ENCODE measurements around the gene COPRS.
A peak's percentile ranks its signal among the peaks of the same experiment; 100 is the strongest.

COPRS gene

DNA sequence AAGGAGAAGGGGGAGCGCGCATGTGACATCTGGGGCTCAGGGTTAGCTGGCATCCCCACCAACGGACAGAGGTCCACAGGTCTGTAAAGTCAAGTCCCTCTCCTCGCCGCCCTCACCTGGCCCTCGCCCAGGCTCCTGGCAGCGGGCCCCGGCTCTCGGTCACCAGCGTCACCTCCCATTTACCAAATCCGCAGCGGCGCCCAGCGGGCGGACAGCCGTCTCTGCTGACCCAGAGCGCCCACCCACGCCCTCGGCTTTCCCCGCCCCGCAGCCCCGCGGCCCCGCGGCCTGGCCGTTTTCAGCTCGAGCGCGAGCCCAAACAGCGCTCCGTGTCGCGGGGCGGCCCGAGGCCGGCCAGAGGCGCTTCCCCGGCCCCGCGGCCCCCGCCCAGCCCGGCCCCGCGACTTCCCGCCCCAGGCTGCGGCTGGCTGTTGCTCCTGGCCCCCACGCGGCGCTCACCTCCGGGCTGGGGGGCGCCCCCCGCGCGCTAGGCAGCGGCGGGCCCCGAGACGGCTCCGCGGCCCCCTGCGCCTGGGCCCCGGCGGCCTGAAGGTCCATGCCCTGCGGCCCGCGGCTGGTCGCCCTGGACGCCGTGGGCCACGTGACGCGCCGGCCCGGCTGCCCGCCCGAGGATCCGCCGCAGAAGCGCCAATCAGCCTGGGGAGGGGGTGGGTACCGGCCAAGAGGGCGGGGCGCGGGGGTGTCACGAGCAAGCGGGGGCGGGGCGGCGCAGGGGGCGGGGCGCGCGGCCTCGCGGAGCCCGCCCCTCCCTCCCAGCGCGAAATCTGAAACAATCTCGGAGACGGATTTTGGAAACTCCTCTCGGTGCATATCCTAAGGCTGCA, at the start of gene COPRS:
Gene COPRS, minus strand, starts transcription at position 603 of the 845 bp plus-strand sequence. Its CDS starts 45 bp downstream, at position 558.
- DNase-seq: peak; percentile 87

GRCh38 chr17:31908386-31908785, 49.3 kb upstream of the COPRS start:
- no peak for DNase-seq

- no peak for DNase-seq
These were observed 48.4 kb upstream of the COPRS start for GRCh38 chr17:31907342-31907962.

DNA sequence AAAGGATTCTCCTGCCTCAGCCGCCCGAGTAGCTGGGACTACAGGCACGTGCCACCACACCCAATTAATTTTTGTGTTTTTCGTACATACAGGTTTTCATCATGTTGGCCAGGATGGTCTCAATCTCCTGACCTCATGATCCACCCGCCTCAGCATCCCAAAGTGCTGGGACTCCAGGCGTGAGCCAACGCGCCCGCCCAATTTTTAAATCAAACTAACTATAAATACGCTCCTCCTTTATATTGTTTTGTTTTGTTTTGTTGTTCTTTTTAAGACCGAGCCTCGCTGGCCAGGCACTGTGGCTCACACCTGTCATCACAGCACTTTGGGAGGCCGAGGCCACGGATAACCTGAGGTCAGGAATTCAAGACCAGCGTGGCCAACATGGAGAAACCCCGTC, 44.4 kb upstream of the COPRS start:
- no peak for DNase-seq

DNA sequence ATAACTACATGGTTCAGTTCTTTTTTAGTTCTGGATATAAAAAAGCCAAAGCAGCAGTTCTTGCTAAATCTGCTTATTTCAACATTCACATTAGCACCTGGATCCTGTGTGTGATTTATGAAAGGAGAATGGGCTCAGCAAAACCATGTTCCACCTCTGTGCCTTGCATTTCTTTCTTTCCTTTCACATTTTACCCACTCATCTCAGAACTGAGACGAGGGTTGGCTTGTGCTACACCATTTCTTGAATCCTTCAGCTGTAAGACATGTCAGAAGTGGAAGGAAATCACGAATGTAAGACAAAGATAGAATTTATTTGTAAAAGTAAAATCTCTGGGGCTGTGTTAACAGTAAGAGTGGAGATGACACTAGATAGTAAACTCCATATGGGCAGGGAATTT, 43.6 kb upstream of the COPRS start:
- DNase-seq: no peak

DNA sequence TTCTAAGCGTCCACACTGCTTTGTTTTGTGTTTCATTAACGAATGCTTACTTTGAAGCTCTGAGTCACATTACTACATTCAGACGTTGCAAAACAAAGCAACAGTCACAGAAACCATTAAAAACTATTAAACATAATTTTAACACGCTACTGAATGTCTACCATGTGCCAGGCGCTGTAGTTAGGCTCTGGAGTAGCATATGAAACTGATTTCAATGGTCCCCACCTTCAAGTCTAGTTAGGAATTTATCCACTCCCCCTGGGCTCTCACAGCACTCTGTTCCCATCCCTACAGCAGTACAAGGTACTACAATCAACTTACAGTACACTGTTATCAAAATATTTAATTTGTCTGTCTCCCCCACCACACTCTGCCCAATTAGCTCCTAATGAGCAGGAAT, 41.8 kb upstream of the COPRS start:
- DNase-seq: no peak

DNA sequence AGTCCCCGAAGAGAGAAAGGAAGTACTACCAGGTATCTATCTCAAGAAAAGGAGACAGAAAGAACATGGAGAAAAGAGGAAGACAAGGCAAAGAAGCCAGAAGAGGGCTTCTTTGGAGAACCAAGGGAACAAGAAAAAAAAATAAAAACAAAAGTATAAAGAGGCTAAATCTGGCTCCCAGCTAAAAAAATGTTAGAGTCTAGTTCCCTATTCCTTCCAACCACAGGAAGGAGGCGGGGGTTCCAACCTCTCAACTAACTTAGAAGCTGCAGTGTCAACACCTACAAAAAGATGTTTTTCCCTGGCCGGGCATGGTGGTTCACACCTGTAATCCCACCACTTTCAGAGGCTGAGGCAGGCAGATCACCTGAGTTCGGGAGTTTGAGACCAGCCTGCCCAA, 29.1 kb upstream of the COPRS start:
- DNase-seq: no peak

- DNase-seq: no peak
These were observed 23.5 kb upstream of the COPRS start for GRCh38 chr17:31882571-31882970.

- DNase-seq: no peak
These were observed 21.3 kb upstream of the COPRS start for GRCh38 chr17:31880311-31880710.

DNA sequence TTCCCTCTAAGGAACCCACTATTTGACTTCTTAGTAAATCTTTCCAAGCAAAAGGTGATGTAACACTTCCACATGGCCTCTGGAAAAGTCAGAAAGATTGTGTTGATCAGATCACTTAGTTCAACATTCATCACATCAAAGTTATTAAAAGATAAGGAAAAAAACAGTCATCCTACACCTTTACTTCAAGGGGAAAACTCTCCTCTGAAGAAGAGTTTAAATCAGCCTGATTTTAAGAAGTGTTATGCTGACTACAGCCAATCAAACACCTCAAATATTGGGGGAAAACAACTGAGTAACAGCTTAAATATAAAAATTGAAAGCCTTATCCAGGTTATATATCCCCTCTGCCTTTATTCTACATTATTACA, 19.6 kb upstream of the COPRS start:
- no peak for DNase-seq

- DNase-seq: no peak
These were observed 19.1 kb upstream of the COPRS start for GRCh38 chr17:31877911-31878702.

DNA sequence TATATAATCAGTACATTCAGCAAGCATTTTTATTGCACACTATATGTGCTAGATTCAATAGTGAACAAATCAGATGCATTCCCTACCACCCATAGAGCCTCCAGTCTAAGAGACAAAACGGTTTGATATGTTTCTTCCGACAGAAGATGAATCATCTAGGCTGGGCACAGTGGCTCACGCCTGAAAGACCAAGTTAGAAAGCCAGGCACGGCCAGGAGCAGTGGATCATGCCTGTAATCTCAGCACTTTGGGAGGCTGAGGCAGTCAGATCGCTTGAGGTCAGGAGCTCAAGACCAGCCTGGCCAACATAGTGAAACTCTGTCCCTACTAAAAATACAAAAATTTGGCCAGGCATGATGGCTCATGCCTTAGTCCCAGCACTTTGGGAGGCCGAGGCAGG, 18.3 kb upstream of the COPRS start:
- no peak for DNase-seq

GRCh38 chr17:31875081-31875480, 16.0 kb upstream of the COPRS start:
- DNase-seq: no peak

DNA sequence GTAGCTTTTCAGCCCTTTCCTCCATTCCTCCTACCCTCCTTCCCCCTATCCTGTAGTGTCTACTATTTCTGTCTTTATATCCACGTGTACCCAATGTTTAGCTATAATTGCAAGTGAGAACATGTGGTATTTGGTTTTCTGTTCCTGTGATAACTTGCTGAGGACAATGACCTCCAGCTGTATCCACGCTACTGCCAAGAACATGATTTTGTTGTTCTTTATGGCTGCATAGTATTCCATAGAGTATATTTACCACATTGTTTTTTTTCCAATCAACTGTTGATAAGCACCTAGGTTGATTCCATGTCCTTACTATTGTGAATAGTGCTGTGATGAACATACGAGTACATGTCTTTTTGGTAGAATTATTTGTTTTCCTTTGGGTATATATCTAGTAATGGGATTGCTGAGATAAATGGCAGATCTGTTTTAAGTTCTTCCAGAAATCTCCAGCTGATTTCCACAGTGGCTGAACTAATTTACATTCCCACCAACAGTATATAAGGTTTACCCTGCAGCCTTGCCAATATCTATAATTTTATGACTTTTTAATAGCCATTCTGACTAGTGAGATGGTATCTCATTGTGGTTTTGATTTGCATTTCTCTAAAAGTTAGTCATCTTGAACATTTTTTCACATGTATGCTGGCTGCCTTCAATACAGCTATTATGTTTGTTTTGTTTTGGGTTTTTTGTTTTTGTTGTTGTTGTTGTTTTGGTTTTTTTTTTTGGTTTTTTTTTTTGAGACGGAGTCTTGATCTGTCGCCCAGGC, 10.9 kb upstream of the COPRS start:
- no peak for DNase-seq

DNA sequence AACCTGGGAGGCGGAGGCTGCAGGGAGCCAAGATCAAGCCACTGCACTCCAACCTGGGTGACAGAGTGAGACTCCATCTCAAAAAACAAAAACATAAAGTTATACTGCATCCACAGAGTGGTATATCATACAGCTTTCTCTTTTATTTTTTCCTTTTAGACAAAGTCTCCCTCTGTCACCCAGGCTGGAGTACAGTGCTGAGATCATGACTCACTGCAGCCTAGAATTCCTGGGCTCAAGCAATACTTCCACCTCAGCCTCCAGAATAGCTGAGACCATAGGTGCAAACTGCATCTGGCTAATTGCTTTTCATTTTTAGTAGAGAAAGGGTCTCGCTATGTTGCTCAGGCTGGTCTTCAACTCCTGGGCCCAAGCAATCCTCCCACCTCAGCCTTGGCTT, 10.0 kb upstream of the COPRS start:
- DNase-seq: no peak

DNA sequence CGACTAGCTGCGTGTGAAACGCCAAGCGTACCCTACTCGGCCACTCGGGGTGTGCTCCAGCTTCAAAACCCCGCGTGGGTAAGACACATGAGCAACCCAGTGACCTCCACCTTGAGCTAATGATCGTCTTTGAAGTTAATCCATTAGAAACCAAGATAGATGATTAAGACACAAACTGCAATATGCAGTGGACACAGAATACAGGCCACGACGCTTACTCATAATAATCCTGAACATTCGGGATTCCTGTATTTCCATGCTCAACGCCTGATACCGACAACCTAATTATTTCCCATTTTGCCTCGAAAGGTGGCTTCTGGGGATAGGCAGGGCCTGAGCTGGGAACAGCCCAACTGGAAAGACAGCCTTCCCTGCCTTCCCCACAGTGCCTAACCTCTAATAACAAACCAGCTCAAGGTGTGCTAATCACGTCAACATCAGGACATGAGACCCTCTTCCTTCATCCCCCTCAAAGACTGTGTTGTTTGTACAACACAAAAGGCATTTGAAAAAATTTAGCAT, 504 bp upstream of the COPRS start:
- no peak for DNase-seq

GRCh38 chr17:31857920-31858641, 963 bp downstream of the COPRS start:
- peak; percentile 6 for DNase-seq

- DNase-seq: no peak
These were observed 2.3 kb downstream of the COPRS start for GRCh38 chr17:31856750-31857149.

DNA sequence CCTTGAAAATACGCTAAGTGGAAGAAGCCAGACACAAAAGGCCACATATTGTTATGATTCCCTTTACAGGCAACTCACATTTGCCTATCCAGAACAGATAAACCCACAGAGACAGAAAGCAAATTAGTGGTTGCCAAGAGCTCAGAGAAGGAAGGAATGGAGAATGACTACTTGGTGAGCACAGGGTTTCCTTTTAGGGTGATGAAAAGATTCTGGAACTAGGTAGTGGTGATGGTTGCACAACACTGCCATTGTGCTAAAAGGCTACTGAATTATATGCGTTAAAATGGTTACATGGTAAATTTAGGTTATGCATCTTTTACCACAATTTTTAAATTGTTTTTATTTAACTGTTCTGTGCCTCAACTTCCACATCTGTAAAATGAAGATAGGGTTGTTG, 4.4 kb downstream of the COPRS start:
- no peak for DNase-seq

GRCh38 chr17:31853911-31854470, 5.1 kb downstream of the COPRS start:
- DNase-seq: no peak

DNA sequence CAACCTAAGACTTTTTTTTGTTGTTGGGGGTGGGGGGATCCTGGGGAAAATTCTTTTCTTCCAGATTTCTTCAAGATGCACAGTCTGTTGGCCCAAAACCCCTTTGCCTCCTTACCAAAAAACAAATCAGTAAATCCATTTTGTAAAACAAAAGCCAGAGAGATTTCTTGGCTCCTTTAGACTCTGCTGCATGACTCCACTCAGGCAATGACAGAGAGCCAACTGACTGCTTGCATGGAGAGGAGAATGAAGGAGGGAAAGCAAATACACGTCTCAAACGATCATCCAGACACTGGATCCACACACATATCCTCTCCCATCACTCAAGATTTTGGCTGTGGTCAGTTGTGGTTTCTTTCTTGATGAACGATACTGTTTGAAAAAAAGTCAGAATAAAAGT, 13.8 kb downstream of the COPRS start:
- DNase-seq: no peak
